HG03095 (cell line): Measurements from ENCODE around the gene SLC27A1.

Experiments used
- ATAC-seq: cut with Tn5 transposase; IDR thresholded peaks from one replicate; pipeline ENCODE4 v1.9.1; 2021; ENCODE audit warnings: moderate library complexity; ENCODE audit not compliant: unreplicated experiment

Gene SLC27A1

GRCh38 chr19:17470068-17470841, at the start of gene SLC27A1:
TSS of gene SLC27A1 (plus strand) at chr19:17470524. CDS start at chr19:17470541, 17 bp downstream.
- peak; percentile 76 for ATAC-seq

DNA sequence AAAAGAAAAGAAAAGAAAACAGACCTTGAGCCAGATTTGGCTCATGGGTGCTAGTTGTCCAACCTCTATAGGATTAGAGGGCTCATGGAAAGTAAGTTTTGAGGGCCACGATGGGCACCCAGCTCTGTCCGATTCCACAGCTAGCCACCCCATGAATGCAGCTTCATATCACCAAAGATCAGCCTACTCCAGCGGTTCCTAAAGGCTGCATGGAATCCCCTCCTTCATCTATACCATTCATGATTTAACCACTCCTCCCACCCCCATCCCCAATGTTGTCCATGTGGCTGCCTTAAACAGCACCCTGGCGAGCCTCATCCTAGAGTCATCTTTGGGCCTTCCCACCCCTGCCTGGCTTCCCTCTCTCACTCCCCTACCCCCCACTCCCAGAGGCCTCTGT, 48.4 kb upstream of the SLC27A1 start:
- ATAC-seq, result no peak

GRCh38 chr19:17423429-17424208, 46.7 kb upstream of the SLC27A1 start:
- no peak for ATAC-seq

- ATAC-seq, result no peak
Observed at GRCh38 chr19:17424743-17425365, 45.5 kb upstream of the SLC27A1 start.

- ATAC-seq, result no peak
Observed at GRCh38 chr19:17429641-17430113, 40.6 kb upstream of the SLC27A1 start.

DNA sequence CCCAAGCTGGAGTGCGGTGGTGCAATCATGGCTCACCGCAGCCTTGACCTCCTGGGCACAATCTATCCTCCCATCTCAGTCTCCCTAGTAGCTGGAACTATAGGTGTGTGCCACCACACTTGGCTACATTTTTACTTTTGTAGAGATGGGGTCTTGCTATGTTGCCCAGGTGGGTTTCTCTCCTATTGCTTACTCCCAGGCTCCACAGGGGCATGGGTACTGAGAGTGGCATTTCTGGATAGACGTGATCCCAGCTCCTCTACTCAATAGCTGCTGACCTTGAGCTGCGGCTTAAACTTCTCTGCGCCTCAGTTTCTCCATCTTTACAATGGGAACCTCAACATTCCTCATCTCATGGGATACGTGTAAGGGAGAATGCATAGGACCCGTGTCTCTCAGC, 38.9 kb upstream of the SLC27A1 start:
- ATAC-seq, result no peak

DNA sequence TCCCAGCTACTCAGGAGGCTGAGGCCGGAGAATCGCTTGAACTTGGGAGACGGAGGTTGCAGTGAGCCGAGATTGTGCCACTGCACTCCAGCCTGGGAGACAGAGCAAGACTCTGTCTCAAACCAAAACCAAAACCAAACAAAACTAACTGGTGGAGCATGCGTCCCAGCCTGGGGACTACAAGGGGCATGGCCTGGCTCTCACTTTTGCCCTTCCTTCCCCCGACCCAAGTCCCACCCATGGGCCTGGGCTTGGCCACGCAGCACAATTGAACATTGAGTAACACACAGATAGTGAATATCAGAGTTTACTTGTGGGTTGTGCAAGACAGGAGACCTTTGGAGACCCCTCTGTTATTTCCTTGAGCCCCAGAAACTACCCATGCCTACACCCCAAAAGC, 35.1 kb upstream of the SLC27A1 start:
- no peak for ATAC-seq

- no peak for ATAC-seq
Observed at GRCh38 chr19:17436094-17436873, 34.0 kb upstream of the SLC27A1 start.

GRCh38 chr19:17436874-17437267, 33.5 kb upstream of the SLC27A1 start:
- no peak for ATAC-seq

DNA sequence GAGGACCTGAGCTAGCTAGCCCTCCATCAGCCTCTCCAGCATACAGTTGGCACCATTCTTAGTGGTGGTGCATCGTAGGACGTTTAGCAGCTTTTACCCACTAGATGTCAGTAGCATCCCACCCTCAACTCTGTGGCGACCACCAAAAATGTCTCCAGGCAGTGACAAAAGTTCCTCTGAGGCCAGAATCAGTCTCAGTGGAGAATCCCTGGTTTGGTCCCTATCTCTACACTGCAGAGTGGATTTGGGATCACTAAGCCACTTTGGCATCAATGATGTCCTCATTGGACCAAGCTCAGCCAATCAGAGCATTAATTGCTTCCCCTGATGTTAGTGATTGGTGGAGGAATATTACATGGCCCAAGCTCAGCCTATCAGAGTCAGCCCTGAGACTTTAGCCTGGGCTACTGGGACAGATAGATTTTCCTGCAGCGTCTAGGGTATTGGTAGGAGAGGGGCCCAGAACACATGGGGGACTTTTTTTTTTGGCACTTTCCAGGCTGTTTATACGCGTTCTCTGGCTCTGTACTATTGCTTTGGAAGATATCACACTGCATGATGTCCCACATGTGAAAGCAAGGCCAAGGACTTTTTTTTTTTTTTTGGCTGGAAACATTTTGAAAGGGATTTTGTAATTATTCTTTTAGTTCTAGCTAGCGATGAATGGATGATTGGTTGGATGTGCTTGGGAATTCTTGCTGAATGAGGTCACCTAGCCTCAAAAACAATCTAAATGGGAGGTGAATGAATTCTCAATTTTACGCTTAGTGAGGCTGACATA, 28.9 kb upstream of the SLC27A1 start:
- ATAC-seq, result no peak

GRCh38 chr19:17445526-17446165, 24.7 kb upstream of the SLC27A1 start:
- no peak for ATAC-seq

DNA sequence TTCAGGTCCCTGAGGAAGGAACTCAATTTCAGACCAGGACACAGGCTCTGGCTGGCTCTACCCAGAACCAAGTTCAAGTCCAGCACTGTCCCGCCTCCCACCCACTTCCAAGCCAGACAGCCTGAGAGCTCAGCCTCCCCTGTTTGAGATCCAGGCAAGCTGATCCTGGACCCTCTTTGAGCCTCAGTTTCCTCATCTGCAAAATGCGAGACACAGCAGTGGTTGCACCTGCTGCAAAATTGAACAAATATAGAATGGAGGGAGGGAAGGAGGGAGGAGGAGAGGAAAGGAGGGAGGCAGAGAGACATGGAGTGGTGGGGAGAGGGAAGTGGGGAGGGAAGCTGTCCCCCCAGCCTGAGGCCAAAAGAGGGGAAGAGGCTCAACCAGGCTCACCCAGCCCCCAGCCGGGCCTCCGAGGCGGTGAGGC, 22.6 kb upstream of the SLC27A1 start:
- no peak for ATAC-seq

DNA sequence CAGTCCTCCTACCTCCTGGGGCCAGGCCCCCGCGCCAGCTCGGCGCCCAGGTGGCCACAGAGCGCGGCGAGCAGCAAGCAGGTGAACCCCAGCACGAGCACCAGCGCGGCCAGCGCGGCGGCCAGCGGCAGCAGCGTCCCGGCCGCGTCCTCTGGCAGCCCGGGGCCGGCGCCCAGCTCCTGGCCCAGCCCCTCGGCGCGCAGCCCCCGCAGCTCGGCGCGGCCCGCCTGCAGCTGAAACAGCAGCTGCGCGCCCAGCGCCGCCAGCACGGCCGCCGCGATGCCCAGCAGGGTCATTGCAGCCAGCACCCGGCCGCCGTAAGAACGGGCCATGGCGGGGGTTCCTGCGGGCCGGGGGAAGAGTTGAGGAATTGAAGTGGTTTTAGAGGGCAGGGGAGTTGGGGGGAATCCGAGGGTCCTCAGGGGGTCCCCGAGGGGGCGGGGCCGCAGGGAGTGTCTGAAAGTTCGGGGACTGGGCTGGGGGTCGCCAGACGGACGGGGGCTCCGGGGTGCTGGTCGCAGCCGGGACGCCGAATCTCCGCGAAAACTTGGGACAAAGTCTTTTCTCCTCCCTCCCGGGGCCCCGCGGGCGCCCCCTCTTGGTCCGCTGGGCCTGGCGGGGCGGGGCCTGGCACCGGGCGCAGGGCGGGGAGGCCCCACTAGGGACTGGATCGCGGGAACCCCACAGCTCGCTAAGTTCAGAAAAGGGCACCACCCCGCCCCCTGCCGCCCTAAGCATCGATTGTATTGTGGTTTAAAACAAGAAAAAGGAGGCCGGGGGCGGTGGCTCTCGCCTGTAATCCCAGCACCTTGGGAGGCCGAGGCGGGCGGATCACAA, 22.0 kb upstream of the SLC27A1 start, which contains the start of gene TMEM221:
TMEM221 (minus strand) TSS at position 538 of the 837 bp plus-strand sequence; CDS start at position 332, 206 bp downstream.
- ATAC-seq, result no peak

- ATAC-seq, result no peak
Observed at GRCh38 chr19:17450264-17451075, 19.9 kb upstream of the SLC27A1 start.

- no peak for ATAC-seq
Observed at GRCh38 chr19:17451820-17452219, 18.5 kb upstream of the SLC27A1 start.

DNA sequence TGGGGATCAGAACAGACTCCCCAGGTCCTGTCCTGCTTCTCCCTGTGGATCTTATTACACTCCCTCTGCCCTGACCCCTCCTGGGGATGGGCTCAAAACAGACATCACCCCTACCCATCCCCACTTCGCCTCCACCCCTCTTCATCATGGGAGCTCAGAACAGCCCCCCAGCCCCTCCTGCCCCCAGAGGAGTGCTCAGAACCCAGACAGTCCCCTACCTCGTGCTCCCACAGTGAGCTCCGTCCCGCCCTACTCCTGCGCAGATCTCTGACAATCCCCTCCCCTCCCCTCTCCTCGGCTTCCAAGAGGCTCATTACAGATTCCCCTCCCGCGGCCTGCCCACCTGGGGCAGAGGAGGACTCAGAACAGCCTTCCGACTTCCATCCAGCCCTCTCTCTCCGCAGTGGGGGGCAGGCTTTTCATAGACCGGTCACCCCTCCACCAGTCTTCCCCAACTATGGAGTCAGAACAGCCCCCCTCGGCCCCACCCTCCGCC, 15.7 kb upstream of the SLC27A1 start:
- ATAC-seq, result no peak

DNA sequence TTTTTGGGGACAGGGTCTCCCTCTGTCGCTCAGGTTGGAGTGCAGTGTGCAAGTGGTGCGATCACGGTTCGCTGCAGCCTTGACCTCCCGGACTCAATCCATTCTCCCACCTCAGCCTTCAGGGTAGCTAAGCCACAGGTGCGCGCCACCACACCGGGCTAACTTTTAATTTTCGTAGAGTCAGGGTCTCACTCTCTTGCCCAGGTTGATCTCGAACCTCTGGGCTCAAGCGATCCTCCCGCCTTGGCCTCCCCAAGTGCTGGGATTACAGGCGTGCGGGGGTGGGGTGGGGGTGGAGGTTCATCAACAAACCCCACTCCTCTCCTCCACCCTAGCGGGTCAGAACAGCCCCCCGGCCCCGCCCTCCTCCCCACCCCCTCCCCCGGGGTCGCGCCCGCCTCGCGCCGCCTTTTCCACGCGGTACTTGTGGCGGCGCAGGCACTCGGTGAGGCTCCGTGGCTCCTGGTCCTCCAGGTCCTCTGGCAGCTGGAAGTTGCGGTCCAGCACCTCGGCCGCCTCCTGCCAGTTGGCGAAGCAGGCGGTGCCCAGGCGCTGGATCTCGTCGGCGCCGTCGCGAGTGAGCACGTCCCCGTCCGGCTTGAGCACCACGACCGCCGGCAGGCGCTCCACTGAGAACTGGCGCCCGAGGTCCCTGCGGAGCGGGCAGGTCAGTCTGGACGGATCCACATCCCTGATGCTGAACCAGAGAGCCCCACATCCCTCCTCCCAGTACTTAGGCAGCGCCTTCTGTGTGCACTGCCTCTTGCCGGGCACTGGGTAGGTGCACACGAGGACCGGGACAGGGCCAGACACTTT, 14.8 kb upstream of the SLC27A1 start:
- ATAC-seq, result no peak
